ENCODE measurements around the gene ESR2.
"Not testable (repeated sequence)": the region's sequence is repeated elsewhere in the genome, so short reads cannot be mapped to it uniquely, and the experiment has no call there.

ESR2 gene

DNA sequence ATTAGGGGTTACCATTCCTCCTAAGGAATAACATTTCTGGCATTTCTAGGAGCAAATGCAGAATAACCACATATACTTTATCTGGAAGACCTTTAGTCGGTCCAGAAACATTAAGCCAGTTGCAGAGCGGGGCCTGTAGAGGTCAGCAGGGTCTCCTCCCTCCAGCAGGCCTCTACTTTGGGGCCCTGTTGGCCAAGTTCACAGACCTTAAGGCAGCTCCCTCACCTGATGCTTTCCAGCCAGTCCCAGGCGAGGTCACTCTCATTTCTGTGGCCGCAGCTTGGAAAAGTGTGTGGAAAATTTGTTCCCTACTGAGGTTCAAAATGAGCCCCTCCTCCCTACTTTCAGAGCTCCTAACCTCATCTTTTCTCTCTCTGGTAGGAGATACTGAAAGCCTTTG is 74.1 kb downstream of the ESR2 start:
- DNase-seq, result no peak

- DNase-seq, result no peak
Observed at GRCh38 chr14:64218344-64219240, 75.6 kb downstream of the ESR2 start.

DNA sequence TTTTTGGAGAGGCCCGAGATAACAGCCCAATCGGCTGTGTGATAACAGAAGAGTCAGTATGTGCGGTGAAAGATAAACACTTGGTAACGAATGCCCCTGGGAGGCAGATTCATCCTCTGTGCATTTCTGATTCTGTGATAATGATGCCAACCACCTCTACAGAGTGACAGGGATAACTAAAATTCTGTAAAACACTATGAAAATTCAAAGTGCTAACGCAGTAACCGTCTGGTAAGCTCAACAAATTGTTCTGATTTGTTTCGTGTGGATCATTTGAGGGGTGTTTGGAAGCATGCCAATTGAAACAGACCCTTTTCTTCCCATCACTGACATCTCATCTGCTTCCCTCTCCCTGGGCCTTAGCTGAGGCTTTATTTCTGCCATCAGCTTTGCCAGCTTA is 76.3 kb downstream of the ESR2 start:
- DNase-seq, result no peak

GRCh38 chr14:64217308-64217707 is 76.9 kb downstream of the ESR2 start:
- DNase-seq, result no peak

DNA sequence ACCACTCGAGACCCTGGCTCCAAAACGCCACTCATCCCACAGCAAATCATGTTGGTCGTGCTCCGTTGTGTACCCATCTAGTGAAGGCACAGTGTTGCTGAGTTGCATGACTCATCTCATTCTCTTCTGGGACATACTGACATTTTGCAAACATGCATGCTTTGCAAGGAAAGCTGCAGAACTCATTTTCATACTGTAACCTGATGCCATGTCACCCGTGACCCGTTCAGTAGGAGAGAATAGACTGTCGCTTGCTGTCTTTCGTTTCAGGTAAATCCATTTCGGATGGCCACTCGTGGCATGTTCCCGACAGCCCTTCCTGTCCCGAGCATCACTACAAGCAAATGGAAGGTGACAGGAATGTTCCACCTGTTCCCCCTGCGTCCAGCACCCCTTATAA is 78.2 kb downstream of the ESR2 start:
- no peak for DNase-seq

GRCh38 chr14:64215274-64215673 is 78.9 kb downstream of the ESR2 start:
- no peak for DNase-seq

DNA sequence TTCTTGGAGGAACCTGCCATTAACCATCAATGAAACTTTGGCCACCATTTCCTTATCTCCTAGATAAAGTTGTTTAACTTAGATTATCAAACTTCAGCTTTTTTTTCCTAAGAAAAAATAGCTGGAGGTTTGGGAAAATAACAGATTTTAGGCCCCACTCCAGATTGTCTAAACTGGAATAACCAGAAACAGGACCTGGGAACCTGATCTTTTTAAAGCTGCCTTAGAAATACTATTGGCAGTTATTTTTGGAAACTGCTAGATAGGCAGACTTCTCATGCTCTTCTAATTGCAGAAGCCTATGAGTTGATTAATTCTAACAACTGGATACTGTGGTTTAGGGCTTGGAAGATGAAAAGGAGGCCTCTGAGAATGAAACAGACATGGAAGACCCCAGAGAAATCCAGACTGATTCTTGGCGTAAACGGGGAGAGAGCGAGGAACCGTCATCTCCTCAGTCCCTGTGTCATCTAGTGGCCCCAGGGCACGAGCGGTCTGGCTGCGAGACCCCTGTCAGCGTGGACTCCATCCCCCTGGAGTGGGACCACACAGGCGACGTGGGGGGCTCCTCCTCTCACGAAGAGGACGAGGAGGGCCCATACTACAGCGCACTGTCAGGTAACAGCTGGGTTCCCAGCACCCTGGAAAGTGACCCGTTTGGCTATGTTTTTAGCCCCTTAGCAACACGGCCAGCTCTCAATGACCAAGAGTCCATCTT is 80.2 kb downstream of the ESR2 start:
- DNase-seq, result no peak

DNA sequence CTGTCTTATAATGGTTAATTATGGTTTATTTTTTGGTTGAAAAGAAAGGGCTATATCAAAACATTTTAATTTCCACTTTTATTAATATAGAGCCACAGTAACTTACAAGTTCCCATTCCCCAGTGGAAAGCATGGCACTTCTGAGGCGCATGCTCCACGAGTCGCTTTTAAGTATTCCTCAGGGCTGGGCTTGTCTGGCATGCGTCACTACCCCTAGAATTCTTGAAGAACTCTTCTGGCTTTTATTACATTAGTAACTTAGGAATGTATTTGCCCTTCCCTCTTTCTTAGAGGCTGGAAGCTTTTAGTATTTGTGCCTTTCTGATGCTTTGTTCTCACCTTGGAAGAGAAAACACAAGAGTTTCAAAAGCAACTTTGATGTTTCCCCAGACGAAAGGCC is 81.1 kb downstream of the ESR2 start:
- no peak for DNase-seq

- no peak for DNase-seq
Observed at GRCh38 chr14:64212666-64213065, 81.5 kb downstream of the ESR2 start.

DNA sequence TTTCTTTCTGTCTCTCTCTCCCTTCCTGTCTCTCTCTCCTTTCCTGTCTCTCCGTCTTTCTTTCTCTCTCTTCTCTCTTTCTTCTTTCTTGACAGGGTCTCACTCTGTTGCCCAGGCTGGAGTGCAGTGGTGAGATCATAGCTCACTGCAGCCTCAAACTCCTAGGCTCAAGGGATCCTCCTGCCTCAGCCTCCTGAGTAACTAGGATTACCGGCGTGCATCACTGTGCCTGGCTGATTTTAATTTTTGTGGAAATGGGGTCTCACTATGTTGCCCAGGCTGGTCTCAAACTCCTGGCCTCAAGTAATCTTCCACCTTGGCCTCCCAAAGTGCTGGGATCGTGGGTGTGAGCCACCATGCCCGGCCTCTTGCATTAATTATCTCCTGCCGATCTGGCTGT is 83.3 kb downstream of the ESR2 start:
- not testable (repeated sequence) for DNase-seq

- no peak for DNase-seq
Observed at GRCh38 chr14:64210216-64210615, 84.0 kb downstream of the ESR2 start.

GRCh38 chr14:64209444-64210131 is 84.6 kb downstream of the ESR2 start:
- no peak for DNase-seq

DNA sequence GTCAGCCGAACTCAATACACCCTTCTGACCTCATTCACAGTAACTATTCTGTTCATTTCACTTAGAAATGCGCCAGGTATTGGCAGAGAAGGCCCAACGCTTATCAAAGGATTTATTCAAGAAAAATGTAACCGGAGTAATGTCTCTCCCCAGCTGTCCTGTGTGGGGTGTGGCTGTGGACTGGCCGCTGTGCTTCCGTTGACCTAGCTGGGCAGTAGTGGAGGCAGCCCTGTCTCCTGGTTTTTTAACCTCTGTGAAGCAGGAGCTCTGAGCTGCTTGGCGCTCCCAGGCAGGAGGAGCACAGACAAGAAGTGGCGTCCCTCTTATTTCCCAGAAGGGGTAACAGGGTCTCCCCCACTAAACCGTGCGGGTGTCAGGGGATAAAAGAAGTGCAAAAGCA is 85.2 kb downstream of the ESR2 start:
- no peak for DNase-seq

- no peak for DNase-seq
Observed at GRCh38 chr14:64208261-64208660, 85.9 kb downstream of the ESR2 start.

DNA sequence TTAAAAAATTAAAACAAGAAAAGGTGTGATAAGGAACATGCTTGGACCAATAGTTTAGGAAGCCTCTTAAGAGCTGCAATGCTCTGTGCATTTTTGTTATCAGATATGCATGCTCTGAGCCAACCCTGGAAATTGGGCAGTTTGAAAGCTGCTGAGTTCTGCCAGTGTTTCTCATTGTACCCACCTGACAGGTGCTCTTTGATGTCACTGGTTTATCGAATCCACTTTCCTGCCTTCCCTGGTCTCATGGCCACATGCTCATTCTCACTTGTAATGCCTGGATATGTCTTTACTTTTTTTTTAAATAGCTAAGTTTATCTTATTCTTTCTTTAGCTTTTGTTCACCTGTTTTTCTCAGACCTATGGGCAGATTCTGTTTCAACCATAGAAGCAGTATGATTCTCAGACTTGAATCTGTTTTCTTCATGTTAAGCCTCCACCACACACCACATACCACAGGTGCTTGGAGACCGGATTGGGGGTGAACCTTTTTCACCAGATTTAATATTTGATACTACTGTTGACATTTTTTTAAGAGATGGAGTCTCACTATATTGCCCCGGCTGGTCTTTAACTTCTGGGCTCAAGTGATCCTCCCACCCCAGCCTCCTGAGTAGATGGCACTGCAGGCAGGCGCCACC is 90.7 kb downstream of the ESR2 start:
- DNase-seq, result no peak

DNA sequence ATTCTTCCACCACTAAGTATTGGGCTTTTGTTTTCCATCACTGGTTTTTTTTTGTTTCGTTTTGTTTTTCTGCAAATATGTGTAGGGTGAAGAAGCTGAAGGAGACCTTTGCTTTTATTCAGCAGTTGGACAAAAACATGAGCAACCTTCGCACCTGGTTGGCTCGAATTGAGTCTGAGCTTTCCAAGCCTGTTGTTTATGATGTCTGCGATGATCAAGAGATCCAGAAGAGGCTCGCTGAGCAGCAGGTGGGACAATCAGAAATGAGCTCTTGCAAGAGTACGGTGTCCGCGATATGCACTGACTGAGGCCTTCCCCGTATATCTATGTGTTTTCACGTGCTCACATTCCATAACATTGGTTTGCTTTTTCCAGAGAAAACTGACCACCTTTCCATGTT is 91.5 kb downstream of the ESR2 start:
- no peak for DNase-seq

GRCh38 chr14:64201921-64202545 is 92.1 kb downstream of the ESR2 start:
- DNase-seq, result no peak

DNA sequence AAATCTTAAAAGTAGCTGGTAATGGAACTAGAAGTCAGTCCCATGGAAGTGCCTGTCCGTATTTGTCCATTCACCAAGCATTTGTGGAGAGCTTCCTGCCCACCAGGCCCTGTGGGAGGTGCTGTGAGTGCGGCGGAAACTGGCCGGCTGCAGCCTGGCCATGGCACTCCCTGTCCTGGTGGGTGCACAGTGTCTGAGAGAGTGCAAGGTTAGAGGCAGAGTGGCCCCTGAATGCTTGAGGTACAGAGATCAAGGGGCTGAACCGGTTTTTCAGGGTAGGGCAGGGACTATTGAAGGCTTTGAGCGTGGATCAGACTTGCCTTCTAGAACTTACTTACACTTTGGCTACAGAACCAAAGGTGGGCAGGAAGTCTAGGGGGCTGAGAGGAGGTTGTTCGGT is 92.9 kb downstream of the ESR2 start:
- no peak for DNase-seq

DNA sequence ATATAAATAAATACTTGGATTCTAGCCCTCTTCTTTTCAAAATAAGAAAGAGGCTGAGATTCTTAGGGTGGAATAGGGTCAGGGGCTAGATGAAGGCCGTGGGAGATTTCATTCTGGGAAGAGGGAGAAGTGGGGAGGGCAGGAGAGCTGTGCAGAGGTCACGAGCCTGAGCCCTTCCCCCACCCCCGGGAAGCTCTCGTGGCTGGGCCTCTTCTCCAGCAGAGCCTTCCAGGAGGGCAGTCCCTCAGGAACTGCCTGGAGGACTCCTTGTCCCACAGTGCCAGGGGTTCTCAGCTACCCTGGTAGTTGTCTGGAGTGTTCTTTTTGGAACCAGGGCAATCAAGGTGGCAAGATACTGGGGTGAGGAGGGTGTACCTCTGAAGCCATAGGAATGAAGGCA is 94.0 kb downstream of the ESR2 start:
- DNase-seq, result no peak

- no peak for DNase-seq
Observed at GRCh38 chr14:64198486-64198885, 95.7 kb downstream of the ESR2 start.

DNA sequence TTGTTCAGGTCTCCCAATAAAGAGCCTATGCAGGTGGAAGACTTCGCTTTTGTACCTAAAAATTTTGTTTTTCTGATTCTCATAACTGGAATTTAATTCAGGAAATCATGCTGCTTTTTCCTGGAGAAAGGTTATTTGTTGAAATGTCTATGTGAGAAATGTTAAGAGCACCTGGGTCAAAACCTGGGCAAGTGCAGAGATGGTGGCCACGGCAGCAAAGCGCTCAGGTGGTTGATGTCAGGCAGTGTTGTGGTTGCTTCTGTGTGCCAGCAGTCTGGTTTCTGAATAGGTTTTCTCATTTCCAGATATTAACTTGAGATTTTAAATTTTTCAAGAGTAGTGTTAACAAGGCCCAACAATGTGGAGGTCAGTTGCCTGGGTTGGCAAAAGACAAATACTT is 96.2 kb downstream of the ESR2 start:
- DNase-seq, result no peak

DNA sequence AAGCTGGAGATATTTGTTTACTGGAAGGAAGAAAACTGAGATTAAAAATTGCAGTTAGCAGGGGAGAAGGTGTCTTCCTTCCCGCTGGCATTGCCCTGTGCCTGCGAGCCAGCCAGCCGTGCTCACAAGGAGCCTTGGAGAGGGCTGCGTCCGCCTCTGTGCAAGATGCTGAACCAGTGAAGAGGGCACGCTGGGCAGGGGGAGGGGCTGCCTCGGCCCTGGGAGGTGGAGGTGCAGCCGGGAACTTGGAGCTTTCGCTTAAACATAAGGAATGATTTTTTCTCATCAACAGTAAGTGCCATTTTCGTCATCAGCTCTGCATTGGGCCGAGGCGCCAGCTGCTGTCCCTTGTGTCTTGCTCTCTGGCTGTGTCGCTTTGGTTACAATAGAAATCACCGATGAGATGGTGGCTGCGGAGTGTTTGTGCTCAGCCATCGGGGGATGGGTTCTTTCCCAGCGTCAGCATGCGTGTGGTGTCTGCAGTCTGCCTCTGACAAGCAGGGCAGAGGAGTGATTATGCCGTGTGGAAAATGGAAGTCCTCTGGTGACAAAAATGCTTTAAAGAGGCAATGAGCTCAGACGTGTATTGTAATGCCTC is 97.3 kb downstream of the ESR2 start:
- DNase-seq, result no peak
